Activated CD4-positive, alpha-beta T cell treated with anti-CD3 and anti-CD28 coated beads for 48 hours (primary cell): ENCODE data around the gene PRR23B.
"Not testable (repeated sequence)": the region's sequence is repeated elsewhere in the genome, so short reads cannot be mapped to it uniquely, and the experiment has no call there.

Experiments
- DNase-seq: peaks from one replicate; pipeline ENCODE4 v3.0.0-alpha.2; 2020

Gene PRR23B

DNA sequence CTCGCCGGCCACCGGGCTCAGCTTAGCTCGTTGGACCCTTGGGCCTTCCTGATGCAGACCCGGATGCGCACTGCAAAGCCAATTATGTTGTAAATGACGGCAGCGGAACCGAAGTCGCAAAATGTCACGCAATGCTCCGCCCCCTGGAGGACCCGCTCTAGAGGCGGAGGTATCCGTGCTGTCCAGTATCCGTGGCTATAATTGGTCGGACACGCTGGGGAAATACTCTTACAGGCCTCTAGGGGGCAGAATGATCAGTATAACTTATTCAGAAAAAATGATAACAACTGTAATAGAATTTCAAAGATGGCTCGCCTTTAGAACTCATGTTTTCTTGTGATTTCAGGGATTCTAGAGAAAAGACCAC lies at the start of gene PRR23B:
TSS of gene PRR23B (minus strand) at position 59 of the 367 bp plus-strand sequence. CDS start 265 bp downstream, outside the sequence.
- DNase-seq = no peak

DNA sequence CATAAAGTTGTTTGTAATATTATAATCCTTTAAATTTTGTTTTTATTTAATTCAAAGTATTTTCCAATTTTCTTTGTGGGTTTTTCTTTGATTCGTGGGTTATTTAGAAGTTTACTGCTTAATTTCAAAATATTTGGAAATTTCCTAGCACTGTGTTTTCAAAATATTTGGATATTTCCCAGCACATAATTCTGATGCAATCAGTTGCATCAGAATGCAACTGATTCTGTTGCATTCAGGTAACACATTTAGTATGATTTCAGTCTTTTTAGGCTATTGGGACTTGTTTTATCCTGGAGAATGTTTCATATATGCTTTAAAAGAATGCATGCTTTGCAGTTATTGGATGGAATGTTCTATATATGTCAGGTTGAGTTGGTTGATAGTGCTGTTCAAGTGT lies 42.2 kb upstream of the PRR23B start:
- no peak for DNase-seq

DNA sequence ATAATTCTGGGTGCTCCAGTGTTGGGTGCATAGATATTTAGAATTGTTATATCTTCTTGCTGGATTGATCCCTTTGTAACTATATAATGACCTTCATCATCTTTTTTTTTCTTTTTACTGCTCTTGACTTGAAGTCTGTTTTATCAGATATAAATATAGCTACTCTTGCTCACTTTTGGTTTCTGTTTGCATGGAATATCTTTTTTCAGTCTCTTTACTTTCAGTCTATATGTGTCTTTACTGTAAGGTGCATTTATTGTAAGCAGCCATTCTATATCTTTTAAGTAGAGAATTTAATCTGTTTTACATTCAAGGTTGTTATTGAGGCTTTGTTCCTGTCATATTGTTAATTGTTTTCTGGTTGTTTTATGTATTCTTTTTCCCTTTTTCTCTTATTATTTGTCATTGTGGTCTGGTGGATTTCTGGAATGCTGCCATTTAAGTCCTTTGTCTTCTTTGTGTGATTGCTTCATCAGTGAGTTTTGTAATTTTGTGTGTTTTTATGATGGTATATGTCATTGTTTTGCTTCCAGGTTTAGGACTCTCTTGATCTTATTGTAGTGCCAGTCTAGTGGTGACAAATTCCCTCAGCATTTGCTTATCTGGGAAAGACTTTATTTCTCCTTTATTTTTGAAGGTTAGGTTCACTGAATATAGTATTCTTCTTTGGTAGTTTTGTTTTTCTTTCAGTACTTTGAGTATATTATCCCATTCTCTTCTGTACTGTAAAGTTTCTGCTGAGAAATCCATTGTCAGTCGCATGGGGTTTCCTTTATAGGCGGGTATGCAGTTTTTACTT lies 32.3 kb upstream of the PRR23B start:
- no peak for DNase-seq

DNA sequence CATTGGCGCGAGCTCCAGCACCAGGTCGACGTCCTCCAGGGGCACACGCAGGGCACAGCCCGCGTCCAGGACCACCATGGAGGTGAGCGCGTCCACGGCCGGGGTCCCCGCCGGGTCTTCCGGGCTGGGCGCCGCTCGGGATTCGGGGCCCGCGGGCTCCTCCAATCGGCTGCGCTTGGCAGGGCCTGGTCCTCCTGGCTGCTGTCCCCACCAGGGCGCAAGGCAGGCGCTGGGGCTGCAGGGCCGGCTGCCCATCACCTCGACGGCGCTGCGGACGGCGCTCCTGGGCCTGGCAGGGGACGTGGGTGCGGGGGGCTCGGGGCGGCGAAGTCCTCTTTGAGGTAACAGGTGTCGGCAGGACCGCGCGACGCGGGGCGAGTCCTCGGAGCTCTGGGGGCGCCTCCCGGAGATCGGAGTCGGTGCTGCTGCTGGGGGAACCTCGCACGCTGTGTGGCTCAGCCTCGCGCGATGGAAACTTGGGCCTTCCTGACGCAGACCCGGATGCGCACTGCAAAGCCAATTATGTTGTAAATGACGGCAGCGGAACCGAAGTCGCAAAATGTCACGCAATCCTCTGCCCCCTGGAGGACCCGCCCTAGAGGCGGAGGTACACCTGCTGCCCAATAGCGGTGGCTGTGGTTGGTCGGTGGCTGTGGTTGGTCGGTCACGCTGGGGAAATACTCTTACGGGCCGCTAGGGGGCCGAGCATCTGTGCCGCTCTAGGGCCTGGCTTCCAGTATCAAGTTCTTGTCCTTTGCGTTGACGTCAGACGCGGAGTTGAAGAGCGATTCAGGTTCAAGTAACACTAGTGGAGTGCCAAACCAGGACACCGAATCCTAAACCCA lies 23.9 kb upstream of the PRR23B start, which contains the start of gene PRR23C:
TSS of gene PRR23C (minus strand) at position 527 of the 845 bp plus-strand sequence. CDS start at position 255, 272 bp downstream.
- DNase-seq = no peak

DNA sequence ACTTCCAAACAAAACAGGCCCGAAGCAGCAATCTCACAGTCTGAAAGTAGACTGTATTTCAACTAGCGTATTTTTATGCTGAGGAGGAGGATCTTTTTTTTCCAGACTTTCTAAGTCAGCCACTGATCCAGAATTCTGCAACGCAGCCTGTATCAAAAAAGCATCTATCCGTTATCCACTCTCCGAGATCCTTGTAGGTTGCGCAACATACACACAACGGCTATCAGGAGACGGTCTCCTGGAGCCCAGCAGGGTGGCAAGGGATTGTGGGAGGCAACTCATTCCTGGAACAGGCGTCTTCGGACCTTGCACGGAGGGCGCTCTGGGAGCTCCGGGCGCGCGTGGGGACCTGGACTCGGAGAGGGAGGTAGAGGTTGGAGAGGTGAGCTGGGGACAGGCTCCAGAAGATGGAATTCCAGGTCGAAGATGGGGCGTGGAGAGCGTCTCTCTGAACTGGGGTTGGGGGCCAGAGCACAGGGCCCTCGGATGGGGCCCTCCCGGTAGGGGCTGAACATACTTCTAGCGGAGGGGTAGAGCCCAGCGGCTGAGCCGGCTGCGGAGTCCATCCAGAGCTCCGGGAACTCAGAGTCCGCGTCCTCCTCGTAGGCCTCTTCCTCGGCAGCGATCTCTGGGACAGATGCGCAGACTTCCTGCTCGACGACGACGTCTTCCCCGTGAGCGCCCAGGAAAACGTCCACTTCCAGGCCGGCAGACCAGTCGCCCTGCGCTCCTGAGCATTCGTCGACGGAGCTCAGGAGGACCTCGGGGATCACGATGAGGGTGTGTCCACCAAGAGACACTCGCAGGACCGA lies 23.0 kb upstream of the PRR23B start:
- no peak for DNase-seq

DNA sequence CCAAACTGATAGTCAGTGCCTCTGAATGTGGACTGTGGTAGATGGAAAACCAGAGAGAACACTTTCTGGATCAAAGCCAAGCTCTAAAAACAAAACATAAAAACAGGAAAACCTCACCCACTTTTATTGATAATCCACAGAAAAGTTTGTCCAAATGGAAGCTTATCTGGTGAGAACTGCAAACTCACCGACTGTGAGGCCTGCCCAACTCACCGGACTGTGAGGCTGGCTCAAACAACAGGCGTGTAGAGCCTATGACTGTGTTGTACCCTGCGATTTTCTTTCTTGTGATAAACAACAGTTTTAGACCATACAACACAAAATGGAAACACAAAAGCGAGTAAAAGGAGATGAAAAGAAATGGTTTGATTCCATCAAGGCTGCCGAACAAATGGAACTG lies 16.8 kb upstream of the PRR23B start:
- DNase-seq = no peak

GRCh38 chr3:139032326-139033002 lies 11.7 kb upstream of the PRR23B start:
- DNase-seq = no peak

DNA sequence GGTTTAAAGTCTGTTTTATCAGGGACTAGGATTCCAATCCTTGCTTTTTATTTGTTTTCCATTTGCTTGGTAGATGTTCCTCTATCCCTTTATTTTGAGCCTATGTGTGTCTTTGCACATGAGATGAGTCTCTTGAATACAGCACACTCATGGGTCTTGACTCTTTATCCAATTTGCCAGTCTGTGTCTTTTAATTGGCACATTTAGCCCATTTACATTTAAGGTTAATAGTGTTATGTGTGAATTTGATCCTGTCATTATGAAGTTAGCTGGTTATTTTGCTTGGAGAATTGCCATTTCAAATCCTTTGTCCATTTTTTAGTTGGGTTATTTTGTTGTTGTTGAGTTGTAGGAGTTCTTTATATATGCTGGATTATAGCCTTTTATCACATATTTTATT lies 9.8 kb upstream of the PRR23B start:
- DNase-seq = not testable (repeated sequence)

DNA sequence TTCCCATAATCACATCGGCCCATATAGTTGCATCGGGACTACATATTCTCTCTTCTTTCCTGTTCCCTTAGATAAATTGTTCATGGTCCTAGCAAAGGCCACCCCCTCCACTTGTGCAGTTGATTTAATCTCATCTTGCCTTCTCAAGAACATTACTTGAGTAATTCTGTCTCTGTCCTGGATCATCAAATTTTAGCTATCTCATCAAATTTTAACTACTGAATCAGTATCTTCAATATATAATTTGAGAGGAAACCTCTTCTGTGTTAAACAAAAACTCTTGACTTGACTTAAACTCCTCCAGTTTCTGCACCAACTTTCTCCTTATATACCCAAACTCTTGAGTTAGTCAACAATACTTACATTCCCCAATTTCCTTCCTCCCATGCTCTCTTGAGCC lies 4.2 kb upstream of the PRR23B start:
- DNase-seq = no peak

GRCh38 chr3:139020036-139020867 lies 474 bp downstream of the PRR23B start:
- no peak for DNase-seq

DNA sequence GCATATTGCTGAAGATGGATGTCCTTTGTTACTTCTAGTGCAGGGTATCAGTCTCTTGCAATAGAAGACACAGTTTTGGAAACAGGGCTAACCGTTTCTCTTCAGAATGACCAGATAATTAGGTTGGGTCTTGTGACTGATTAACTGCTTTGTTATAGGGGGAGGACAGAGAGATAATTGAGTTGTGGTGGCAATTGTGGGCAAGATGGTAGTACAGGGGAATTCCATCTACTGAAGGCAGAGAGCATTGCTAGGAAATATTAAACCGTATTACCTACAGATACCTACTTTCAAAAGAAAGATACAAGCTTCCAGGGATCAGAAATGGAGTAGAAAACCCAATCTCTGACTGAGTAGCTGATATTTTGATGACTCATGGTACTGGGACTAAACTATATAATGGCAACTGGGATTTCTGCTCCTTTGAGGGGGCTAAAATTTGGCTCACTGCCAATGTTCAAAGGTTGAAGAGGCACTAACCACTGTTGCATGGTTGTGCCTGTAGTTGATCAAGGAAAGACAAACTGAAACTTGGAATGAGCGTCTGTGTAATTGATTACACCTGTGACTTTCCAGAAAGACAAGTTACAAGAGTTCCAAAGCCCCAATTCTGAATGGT lies 4.2 kb downstream of the PRR23B start:
- DNase-seq = no peak

DNA sequence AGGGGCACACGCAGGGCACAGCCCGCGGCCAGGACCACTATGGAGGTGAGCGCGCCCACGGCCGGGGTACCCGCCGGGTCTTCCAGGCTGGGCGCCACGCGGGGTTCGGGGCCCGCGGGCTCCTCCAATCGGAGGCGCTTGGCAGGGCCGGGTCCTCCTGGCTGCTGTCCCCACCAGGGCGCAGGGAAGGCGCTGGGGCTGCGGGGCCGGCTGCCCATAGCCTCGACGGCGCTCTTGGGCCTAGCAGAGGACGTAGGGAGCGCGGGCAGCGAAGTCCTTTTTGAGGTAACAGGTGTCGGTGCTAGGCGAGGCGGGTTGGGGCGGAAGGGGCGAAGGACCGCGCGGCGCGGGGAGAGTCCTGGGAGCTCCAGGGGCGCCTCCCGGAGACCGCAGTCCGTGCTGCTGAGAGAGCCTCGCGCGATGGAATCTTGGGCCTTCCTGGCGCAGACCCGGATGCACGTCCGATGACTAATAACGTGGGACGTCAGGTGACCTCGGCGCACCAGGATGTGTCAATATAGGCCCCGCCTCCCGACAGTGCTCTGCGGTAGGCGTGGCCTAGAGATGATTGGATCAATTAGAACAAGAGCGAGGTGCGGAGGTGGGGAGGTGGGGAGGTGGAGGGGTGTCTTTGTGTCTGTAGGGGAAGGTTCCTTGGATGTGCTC lies 14.5 kb downstream of the PRR23B start, which contains the start of gene PRR23A:
TSS of gene PRR23A (minus strand) at position 218 of the 666 bp plus-strand sequence. CDS start at position 218, 0 bp downstream.
- DNase-seq = no peak

- DNase-seq = no peak
Observed at GRCh38 chr3:139005356-139005993, 15.3 kb downstream of the PRR23B start.

GRCh38 chr3:138995706-138996105 lies 25.0 kb downstream of the PRR23B start:
- DNase-seq = no peak

DNA sequence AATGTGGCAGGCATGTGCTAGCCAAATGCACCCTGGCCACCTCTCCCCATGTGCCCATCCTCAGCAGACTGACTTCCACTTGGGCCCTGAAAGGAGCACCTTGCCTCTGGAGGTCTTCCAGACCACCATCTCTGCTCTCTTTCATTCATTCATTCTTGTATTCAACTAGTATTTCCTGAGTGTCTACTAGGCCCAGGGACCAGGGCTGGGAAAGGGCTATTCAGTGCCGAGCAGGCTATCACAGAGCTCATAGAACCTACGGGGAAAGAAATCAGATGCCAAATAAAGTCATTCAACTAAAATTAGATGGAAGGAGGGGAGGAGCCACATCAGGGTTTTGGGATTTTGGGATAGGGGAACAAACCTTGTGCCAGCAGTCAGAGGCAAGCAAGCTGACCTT lies 33.5 kb downstream of the PRR23B start:
- no peak for DNase-seq

DNA sequence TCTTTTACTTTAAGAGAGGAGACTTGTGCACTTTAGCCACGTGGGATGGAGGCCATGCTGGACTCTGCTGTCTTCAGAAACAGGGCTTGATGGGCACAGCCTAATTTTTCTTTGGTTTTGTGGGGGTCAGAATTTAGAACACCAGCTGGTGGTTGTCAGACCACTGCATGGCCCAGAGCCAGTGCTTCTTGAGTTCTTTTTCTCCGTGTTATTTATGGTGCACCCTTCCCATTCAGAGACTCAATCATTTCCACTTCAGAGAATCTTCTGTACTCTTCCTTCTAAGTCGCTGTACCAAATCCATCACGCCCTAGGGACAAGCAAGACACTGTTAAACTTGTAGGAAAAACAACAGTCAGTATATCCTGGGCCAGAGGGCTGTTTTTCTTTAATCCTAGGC lies 34.8 kb downstream of the PRR23B start:
- DNase-seq = no peak

GRCh38 chr3:138984816-138985215 lies 35.9 kb downstream of the PRR23B start:
- DNase-seq = no peak

DNA sequence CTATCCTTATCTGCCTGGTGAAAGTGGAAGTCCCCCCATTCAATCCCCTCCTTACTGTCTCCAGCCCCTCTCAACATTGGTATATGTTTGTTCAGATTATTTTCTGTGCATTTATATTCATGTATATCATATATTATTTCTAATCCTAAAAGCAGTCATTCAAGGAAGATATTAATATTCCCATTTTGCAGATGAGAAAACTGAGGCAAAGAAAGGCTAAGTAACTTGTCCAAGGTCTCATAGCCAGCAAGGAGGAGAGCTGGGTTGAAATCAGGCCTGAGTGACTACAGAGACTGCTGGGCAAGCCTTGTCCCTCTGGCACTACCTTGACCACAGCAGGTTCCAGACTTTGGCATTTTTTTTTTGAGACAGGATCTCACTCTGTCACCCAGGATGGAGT lies 44.7 kb downstream of the PRR23B start:
- no peak for DNase-seq

- no peak for DNase-seq
Observed at GRCh38 chr3:138975351-138975750, 45.4 kb downstream of the PRR23B start.

DNA sequence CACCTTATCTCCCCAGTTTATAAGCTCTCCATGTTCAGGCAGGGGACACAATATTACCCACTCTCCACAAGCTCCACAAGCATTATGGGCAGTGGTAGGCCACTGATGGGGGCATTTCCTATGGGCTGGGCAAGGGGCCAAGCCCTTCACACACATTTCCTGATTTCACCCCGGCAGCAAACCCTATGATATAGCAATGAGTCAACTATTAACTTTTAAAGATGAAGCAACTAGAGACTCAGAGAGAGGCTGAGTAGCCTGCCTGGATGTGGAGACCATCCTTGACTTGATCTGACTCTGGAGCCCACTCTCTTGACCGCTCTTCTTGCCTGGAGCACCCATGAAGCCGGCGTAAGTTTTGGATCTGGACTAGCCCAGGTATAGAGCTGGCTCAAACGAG lies 46.3 kb downstream of the PRR23B start:
- no peak for DNase-seq
